GM12878 (cell line): Measurements from ENCODE around the gene UBE2O. TPM values are rescaled to one million over a fixed set of nuclear protein-coding genes. Genes with fewer than 3 reads are reported as not detected.

Experiments
- ASH2L ChIP-seq: fragments of 300-600, 200-600 bp; sonication (generic); IDR thresholded peaks from 2 replicates; pipeline ENCODE4 v1.6.1; 2017; ENCODE audit warnings: low read depth, mild to moderate bottlenecking, borderline replicate concordance
- BACH1 ChIP-seq: fragments of 450-650 bp; IDR thresholded peaks from 2 replicates; pipeline ENCODE4 v1.6.1; 2017; ENCODE audit warnings: mild to moderate bottlenecking, borderline replicate concordance
- BMI1 ChIP-seq: fragments of 450-650 bp; IDR thresholded peaks from 2 replicates; pipeline ENCODE4 v1.6.1; 2016; ENCODE audit warnings: mild to moderate bottlenecking, moderate library complexity, borderline replicate concordance
- EGR1 ChIP-seq, 2 experiments: IDR thresholded peaks; 1 replicate in 1 of 2; 2 replicates in 1 of 2; pipeline ENCODE4 v1.6.1; 2011 to 2012; ENCODE audit warnings: low read depth in 2 of 2, low read length in 2 of 2, borderline replicate concordance in 1 of 2, mild to moderate bottlenecking in 1 of 2, moderate library complexity in 1 of 2
- FOXK2 ChIP-seq: fragments of 450-650 bp; IDR thresholded peaks from 2 replicates; pipeline ENCODE4 v1.6.1; 2017; ENCODE audit warnings: mild to moderate bottlenecking, moderate library complexity
- GABPA ChIP-seq: IDR thresholded peaks from 2 replicates; pipeline ENCODE4 v1.6.1; 2014; ENCODE audit warnings: antibody characterized with exemption, low read depth, mild to moderate bottlenecking, inconsistent platforms
- HDAC6 ChIP-seq: fragments of 200-600 bp; sonication (generic); IDR thresholded peaks from one replicate; pipeline ENCODE4 v1.8.0; 2017; ENCODE audit warnings: antibody characterized with exemption; ENCODE audit not compliant: unreplicated experiment
- HDGF ChIP-seq: fragments of 450-650 bp; IDR thresholded peaks from 2 replicates; pipeline ENCODE4 v1.6.1; 2016; ENCODE audit warnings: antibody characterized with exemption
- MEF2B ChIP-seq: fragments of 450-650 bp; IDR thresholded peaks from 2 replicates; pipeline ENCODE4 v1.6.1; 2018; ENCODE audit warnings: mild to moderate bottlenecking, moderate library complexity; ENCODE audit not compliant: partially characterized antibody, poor library complexity, severe bottlenecking
- NFXL1 ChIP-seq: fragments of 450-650 bp; IDR thresholded peaks from 2 replicates; pipeline ENCODE4 v1.6.1; 2017; ENCODE audit warnings: antibody characterized with exemption, mild to moderate bottlenecking, borderline replicate concordance
- NFYB ChIP-seq: IDR thresholded peaks from 2 replicates; pipeline ENCODE4 v1.6.1; 2011; ENCODE audit warnings: low read depth, mild to moderate bottlenecking, low read length, improper control_type of control experiment, moderate library complexity; ENCODE audit not compliant: insufficient read depth
- NR2C1 ChIP-seq: fragments of 450-650 bp; IDR thresholded peaks from 2 replicates; pipeline ENCODE4 v1.6.1; 2017; ENCODE audit warnings: antibody characterized with exemption, mild to moderate bottlenecking, moderate library complexity
- NR2F1 ChIP-seq: fragments of 450-650 bp; conservative IDR thresholded peaks from 2 replicates; pipeline ENCODE4 v1.6.1; 2017; ENCODE audit warnings: mild to moderate bottlenecking
- RB1 ChIP-seq: fragments of 450-650 bp; formaldehyde crosslinking; IDR thresholded peaks from 2 replicates; pipeline ENCODE4 v1.6.1; 2017; ENCODE audit warnings: mild to moderate bottlenecking, borderline replicate concordance
- RFX5 ChIP-seq: IDR thresholded peaks from 2 replicates; pipeline ENCODE4 v1.6.1; 2011; ENCODE audit warnings: low read depth, low read length, improper control_type of control experiment
- RUNX3 ChIP-seq: IDR thresholded peaks from 2 replicates; pipeline ENCODE4 v1.6.1; 2012; ENCODE audit warnings: low read length, inconsistent platforms
- SP1 ChIP-seq: IDR thresholded peaks from one replicate; pipeline ENCODE4 v1.6.1; 2011; ENCODE audit warnings: low read depth, low read length
- STAT3 ChIP-seq: IDR thresholded peaks from 2 replicates; pipeline ENCODE4 v1.6.1; 2011; ENCODE audit warnings: low read depth, low read length, improper control_type of control experiment
- YBX1 ChIP-seq: fragments of 450-650 bp; IDR thresholded peaks from 2 replicates; pipeline ENCODE4 v1.6.1; 2016; ENCODE audit warnings: antibody characterized with exemption
- ZNF24 ChIP-seq: fragments of 450-650 bp; IDR thresholded peaks from 2 replicates; pipeline ENCODE4 v1.6.1; 2017; ENCODE audit warnings: antibody characterized with exemption, mild to moderate bottlenecking
- polyA plus RNA-seq, 11 experiments: library from polyadenylated mRNA; depleted of rRNA in 4 of 11; unstranded in 6 of 11; stranded (reverse) in 5 of 11; fragments of >200 nt; fragmentation: Nextera tagmentation in 4 of 11; fragmentation: Illumina TruSeq in 1 of 11; extraction: Ambion mirVana in 4 of 11; extraction: Trizol in 1 of 11; gene quantifications; 1 replicate in 1 of 11; 2 replicates in 10 of 11; pipeline versions ENCODE4 v1.2.1 to v1.2.3, GENCODE V29; 2011 to 2016; ENCODE audit warnings: inconsistent platforms in 2 of 11, missing spikeins in 2 of 11, low read depth in 1 of 11
- total RNA-seq, 4 experiments: library from RNA; depleted of rRNA in 3 of 4; stranded (reverse); fragments of >200 nt in 3 of 4; fragmentation: Illumina TruSeq in 1 of 4; extraction: Trizol in 1 of 4; gene quantifications; 2 replicates each; pipeline versions ENCODE4 v1.2.1 to v1.2.3, GENCODE V29; 2013 to 2021
- TF ChIP-seq, protein P1 (sequence below): fragments of 450-650 bp; IDR thresholded peaks from 2 replicates; pipeline ENCODE4 v1.6.1; 2017; ENCODE audit warnings: mild to moderate bottlenecking, moderate library complexity
- TF ChIP-seq, protein P2 (sequence below): IDR thresholded peaks from 2 replicates; pipeline ENCODE4 v1.6.1; 2012; ENCODE audit warnings: low read depth, low read length, improper control_type of control experiment
- TF ChIP-seq, protein P3 (sequence below): fragments of 450-650 bp; IDR thresholded peaks from 2 replicates; pipeline ENCODE4 v1.6.1; 2017; ENCODE audit warnings: antibody characterized with exemption, mild to moderate bottlenecking, moderate library complexity

Gene UBE2O
- total and polyA plus RNA-seq, 10 of the 15 experiments (the other 5 are each of a cell fraction or from before 2014, with no cell fraction given), result 2.1 to 39.0 (median 14.1) TPM

DNA sequence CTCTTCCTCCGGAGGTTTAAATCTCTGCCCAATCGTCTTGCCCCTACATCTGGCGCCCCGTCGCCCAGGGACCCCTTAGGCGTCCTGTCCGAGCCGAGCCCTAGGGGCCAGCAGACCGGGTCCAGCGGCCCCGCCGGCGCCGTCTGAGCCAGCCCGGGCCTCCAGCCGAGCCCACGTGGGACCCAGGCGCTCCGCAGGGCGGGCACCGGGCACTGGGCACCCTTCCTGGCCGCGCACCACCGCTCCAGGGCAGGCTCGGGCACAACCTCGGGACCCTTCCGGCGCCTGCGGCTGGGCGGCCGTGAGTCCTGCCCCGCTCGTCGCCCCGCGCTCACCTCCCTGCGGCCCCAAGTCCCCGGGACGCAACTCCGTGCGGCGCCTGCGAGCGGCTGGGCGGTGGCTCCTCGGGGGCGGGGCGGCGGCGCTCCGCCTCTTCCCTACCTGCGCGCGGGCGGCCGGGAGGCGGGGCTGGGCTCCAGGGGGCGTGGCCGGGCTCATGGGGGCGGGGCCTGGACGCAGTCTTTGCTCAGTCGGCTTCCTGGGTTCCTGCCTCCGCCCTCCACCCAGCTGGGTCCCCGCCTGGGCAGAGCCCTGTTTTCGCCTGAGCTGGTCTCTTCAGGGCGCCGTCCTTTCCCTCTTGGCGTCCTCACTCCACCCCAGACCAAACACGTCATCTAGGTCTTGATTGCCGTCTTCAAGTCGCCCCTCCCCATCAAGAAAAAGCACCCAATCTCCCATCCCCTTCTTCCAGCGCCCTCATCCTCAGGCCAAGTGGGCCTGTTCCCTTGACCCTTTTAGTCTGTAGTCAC lies 48.3 kb upstream of the UBE2O start, which contains the start of gene RHBDF2 (continued):
- TF ChIP-seq NFYB (no peak), YBX1 (no peak), GABPA (no peak), RFX5 (no peak), RB1 (peak; percentile 86; the same call in 1 of the 2 replicates), SP1 (no peak), FOXK2 (no peak), STAT3 (no peak), NR2F1 (peak; percentile 58; the same call in 1 of the 2 replicates), BACH1 (peak; percentile 78), NFXL1 (0 out of 2 replicates have a peak, but pooled peaks have one; percentile 47), ASH2L (no peak), HDGF (peak; percentile 99), RUNX3 (no peak), EGR1 (IDR thresholded peaks at IDR 0.05; ENCODE audit: borderline replicate concordance in 1 of 2, low read depth in 2 of 2, low read length in 2 of 2) (peak in 1 of 2 experiments; percentile 53; a peak in 2 of 3 replicates), NR2C1 (no peak), BMI1 (no peak), ZNF24 (0 out of 2 replicates have a peak, but pooled peaks have one; percentile 46), MEF2B (no peak), HDAC6 (no peak)
- TF ChIP-seq, protein P1, sequence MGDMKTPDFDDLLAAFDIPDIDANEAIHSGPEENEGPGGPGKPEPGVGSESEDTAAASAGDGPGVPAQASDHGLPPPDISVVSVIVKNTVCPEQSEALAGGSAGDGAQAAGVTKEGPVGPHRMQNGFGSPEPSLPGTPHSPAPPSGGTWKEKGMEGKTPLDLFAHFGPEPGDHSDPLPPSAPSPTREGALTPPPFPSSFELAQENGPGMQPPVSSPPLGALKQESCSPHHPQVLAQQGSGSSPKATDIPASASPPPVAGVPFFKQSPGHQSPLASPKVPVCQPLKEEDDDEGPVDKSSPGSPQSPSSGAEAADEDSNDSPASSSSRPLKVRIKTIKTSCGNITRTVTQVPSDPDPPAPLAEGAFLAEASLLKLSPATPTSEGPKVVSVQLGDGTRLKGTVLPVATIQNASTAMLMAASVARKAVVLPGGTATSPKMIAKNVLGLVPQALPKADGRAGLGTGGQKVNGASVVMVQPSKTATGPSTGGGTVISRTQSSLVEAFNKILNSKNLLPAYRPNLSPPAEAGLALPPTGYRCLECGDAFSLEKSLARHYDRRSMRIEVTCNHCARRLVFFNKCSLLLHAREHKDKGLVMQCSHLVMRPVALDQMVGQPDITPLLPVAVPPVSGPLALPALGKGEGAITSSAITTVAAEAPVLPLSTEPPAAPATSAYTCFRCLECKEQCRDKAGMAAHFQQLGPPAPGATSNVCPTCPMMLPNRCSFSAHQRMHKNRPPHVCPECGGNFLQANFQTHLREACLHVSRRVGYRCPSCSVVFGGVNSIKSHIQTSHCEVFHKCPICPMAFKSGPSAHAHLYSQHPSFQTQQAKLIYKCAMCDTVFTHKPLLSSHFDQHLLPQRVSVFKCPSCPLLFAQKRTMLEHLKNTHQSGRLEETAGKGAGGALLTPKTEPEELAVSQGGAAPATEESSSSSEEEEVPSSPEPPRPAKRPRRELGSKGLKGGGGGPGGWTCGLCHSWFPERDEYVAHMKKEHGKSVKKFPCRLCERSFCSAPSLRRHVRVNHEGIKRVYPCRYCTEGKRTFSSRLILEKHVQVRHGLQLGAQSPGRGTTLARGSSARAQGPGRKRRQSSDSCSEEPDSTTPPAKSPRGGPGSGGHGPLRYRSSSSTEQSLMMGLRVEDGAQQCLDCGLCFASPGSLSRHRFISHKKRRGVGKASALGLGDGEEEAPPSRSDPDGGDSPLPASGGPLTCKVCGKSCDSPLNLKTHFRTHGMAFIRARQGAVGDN, result peak; percentile 74
- TF ChIP-seq, protein P2, sequence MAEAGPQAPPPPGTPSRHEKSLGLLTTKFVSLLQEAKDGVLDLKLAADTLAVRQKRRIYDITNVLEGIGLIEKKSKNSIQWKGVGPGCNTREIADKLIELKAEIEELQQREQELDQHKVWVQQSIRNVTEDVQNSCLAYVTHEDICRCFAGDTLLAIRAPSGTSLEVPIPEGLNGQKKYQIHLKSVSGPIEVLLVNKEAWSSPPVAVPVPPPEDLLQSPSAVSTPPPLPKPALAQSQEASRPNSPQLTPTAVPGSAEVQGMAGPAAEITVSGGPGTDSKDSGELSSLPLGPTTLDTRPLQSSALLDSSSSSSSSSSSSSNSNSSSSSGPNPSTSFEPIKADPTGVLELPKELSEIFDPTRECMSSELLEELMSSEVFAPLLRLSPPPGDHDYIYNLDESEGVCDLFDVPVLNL, result no peak
- TF ChIP-seq, protein P3, sequence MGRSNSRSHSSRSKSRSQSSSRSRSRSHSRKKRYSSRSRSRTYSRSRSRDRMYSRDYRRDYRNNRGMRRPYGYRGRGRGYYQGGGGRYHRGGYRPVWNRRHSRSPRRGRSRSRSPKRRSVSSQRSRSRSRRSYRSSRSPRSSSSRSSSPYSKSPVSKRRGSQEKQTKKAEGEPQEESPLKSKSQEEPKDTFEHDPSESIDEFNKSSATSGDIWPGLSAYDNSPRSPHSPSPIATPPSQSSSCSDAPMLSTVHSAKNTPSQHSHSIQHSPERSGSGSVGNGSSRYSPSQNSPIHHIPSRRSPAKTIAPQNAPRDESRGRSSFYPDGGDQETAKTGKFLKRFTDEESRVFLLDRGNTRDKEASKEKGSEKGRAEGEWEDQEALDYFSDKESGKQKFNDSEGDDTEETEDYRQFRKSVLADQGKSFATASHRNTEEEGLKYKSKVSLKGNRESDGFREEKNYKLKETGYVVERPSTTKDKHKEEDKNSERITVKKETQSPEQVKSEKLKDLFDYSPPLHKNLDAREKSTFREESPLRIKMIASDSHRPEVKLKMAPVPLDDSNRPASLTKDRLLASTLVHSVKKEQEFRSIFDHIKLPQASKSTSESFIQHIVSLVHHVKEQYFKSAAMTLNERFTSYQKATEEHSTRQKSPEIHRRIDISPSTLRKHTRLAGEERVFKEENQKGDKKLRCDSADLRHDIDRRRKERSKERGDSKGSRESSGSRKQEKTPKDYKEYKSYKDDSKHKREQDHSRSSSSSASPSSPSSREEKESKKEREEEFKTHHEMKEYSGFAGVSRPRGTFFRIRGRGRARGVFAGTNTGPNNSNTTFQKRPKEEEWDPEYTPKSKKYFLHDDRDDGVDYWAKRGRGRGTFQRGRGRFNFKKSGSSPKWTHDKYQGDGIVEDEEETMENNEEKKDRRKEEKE, result no peak
